ENCODE measurements around the gene ANO3.

GRCh38 chr11:26676641-26677040 is 344.7 kb downstream of the ANO3 start:
- no peak for TF ChIP-seq CTCF (conservative IDR thresholded peaks at IDR 0.05; ENCODE audit: low read length)
- TF ChIP-seq EZH2phosphoT487 (IDR thresholded peaks at IDR 0.05; ENCODE audit: borderline replicate concordance), result no peak
